Measurements from ENCODE around the gene NFIA. TPM values are rescaled to one million over a fixed set of nuclear protein-coding genes. Genes with fewer than 3 reads are reported as not detected.

Gene NFIA
- total and polyA plus RNA-seq, 9 of the 15 experiments (the other 6 are each of a cell fraction or from before 2014, with no cell fraction given): 5.3 to 24.9 (median 9.8) TPM

DNA sequence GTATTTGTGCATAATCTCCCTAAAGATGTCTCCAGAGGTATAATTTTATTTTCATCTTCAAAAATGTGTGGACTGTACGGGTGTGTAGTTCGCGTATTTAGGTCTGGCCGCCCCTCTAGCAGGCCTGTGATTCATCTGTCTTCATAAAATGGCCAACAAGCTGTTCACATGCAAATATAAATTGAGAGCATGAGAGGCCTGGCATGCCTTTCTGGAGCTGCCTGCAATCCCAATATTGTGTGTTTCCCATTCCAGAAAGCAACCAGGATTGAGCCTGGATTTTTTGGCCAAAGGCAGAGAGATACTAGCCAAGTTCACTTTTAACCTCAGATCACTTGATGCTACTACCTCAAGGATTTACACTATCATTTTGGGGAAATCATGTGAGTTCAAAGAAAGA, 197.2 kb downstream of the NFIA start:
- no peaks in the 10 kb centered on the region for H3K4me1 ChIP-seq (replicated peaks in 1 of 2; ENCODE audit: control insufficient read depth in 2 of 2, insufficient read depth in 2 of 2, low read length in 2 of 2)
- no peak overlapping the region for H3K27ac ChIP-seq (ENCODE audit: extremely low read depth, low read depth, low read length)
- ChIA-PET CTCF (ENCODE audit: low intra/inter-chr PET ratio) (no interaction called here), POLR2A (interaction anchor here (0.6 to 0.9 kb wide), 3 partner anchors 12 to 102 kb away, joined by 3 to 4 read pairs (median 3); no protein-coding TSS in a partner anchor)
- no peaks in the 10 kb centered on the region for H3K27me3 ChIP-seq (ENCODE audit: control insufficient read depth in 2 of 2, insufficient read depth in 2 of 2, low read length in 2 of 2)
- H3K4me3 ChIP-seq: no peak overlapping the region
- in situ Hi-C loops (cut with MboI): no loop called here
- no TSS peak for BruUV-seq (replicated peaks)
- DNase-seq (ENCODE audit: extremely low read depth in 1 of 4, low spot score in 3 of 4) (no peak), FAIRE-seq (no peak), ATAC-seq (no peak)
- WGBS (ENCODE audit: insufficient coverage, low coverage, missing lambda C conversion rate): 91% methylated on average over 4 of the region's 4 CpGs
- H3K9me1 ChIP-seq (ENCODE audit: control insufficient read depth, insufficient read depth, low read length): no peaks in the 10 kb centered on the region
- no peak overlapping the region for H3K4me2 ChIP-seq (ENCODE audit: insufficient read depth, low read length)
- peaks cover 8% of the 10 kb centered on the region; the same call in 1 of the 3 replicates for H3K36me3 ChIP-seq (ENCODE audit: control insufficient read depth, insufficient read depth, low read length)
- H2AFZ ChIP-seq (ENCODE audit: low read depth, low read length): no peak overlapping the region
- no peak overlapping the region for H3K9ac ChIP-seq (ENCODE audit: insufficient read depth in 1 of 2, low read depth in 2 of 2, low read length in 2 of 2)
- intact Hi-C loops (cut with micrococcal nuclease): no loop called here
- H3K9me3 ChIP-seq (replicated peaks; ENCODE audit: control insufficient read depth, insufficient read depth, low read depth, low read length): no peaks in the 10 kb centered on the region
- TF ChIP-seq, protein P1, sequence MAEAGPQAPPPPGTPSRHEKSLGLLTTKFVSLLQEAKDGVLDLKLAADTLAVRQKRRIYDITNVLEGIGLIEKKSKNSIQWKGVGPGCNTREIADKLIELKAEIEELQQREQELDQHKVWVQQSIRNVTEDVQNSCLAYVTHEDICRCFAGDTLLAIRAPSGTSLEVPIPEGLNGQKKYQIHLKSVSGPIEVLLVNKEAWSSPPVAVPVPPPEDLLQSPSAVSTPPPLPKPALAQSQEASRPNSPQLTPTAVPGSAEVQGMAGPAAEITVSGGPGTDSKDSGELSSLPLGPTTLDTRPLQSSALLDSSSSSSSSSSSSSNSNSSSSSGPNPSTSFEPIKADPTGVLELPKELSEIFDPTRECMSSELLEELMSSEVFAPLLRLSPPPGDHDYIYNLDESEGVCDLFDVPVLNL (CRISPR knock-in tag; IDR thresholded peaks at IDR 0.05; ENCODE audit: low read depth): no peak
- TF ChIP-seq CTBP1 (IDR thresholded peaks at IDR 0.05; ENCODE audit: borderline replicate concordance) (no peak), ZNF3 (CRISPR knock-in tag; IDR thresholded peaks at IDR 0.05) (no peak), NFRKB (IDR thresholded peaks at IDR 0.05; ENCODE audit: low read depth) (no peak)
- peaks cover 14% of the 10 kb centered on the region; the same call in 2 of the 3 replicates for H3K79me2 ChIP-seq (ENCODE audit: control insufficient read depth, insufficient read depth, low read length)
- no peaks in the 10 kb centered on the region for H4K20me1 ChIP-seq (replicated peaks; ENCODE audit: control insufficient read depth, insufficient read depth, low read length)

DNA sequence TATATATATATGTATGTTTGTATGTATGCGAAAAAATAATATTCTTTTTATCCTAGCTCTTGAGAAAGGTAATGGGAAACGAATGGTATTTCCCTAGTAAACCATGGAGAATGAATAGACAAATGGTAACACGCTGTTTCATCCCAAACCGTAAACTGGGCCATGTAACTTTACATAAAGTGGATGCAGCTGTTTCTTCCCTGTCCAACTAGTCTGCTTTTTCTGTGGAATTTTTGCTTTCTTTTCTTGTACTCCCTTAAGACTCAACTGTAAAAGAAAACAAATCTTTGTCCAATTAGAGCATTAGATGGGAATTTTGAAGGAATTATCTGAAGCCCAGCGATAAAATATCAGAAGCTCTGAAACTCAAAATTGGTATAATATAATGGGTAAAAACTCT, 198.1 kb downstream of the NFIA start:
- BruUV-seq (replicated peaks): no TSS peak
- H4K20me1 ChIP-seq (replicated peaks; ENCODE audit: control insufficient read depth, insufficient read depth, low read length): no peaks in the 10 kb centered on the region
- no peak overlapping the region for H3K9ac ChIP-seq (ENCODE audit: insufficient read depth in 1 of 2, low read depth in 2 of 2, low read length in 2 of 2)
- 98% methylated on average over 5 of the region's 5 CpGs for whole genome bisulfite sequencing (ENCODE audit: insufficient coverage, low coverage, missing lambda C conversion rate)
- H3K9me3 ChIP-seq (replicated peaks; ENCODE audit: control insufficient read depth, insufficient read depth, low read depth, low read length): no peaks in the 10 kb centered on the region
- no peak overlapping the region for H3K27ac ChIP-seq (ENCODE audit: extremely low read depth, low read depth, low read length)
- ATAC-seq (no peak), DNase-seq (ENCODE audit: extremely low read depth in 1 of 4, low spot score in 3 of 4) (no peak), FAIRE-seq (no peak)
- H3K27me3 ChIP-seq (ENCODE audit: control insufficient read depth in 2 of 2, insufficient read depth in 2 of 2, low read length in 2 of 2): no peaks in the 10 kb centered on the region
- POLR2A ChIA-PET: interaction anchor here (0.5 to 0.9 kb wide), 2 partner anchors 13 to 299 kb away, joined by 3 to 4 read pairs; no protein-coding TSS in a partner anchor
- H3K4me2 ChIP-seq (ENCODE audit: insufficient read depth, low read length): no peak overlapping the region
- intact Hi-C loops (cut with micrococcal nuclease): no loop called here
- no peaks in the 10 kb centered on the region for H3K4me1 ChIP-seq (replicated peaks in 1 of 2; ENCODE audit: control insufficient read depth in 2 of 2, insufficient read depth in 2 of 2, low read length in 2 of 2)
- H3K79me2 ChIP-seq (ENCODE audit: control insufficient read depth, insufficient read depth, low read length): peaks cover 6% of the 10 kb centered on the region; the same call in 1 of the 3 replicates
- no peaks in the 10 kb centered on the region for H3K9me1 ChIP-seq (ENCODE audit: control insufficient read depth, insufficient read depth, low read length)
- no peak overlapping the region for H3K4me3 ChIP-seq
- in situ Hi-C loops (cut with MboI): no loop called here
- H2AFZ ChIP-seq (ENCODE audit: low read depth, low read length): no peak overlapping the region
- H3K36me3 ChIP-seq (ENCODE audit: control insufficient read depth, insufficient read depth, low read length): peaks cover 8% of the 10 kb centered on the region; the same call in 1 of the 3 replicates
- CTCF ChIA-PET (ENCODE audit: low intra/inter-chr PET ratio): interaction anchor here (0.6 kb wide), 1 partner anchor 508 kb away, joined by 3 read pairs; no protein-coding TSS in a partner anchor
- TF ChIP-seq, protein P2, sequence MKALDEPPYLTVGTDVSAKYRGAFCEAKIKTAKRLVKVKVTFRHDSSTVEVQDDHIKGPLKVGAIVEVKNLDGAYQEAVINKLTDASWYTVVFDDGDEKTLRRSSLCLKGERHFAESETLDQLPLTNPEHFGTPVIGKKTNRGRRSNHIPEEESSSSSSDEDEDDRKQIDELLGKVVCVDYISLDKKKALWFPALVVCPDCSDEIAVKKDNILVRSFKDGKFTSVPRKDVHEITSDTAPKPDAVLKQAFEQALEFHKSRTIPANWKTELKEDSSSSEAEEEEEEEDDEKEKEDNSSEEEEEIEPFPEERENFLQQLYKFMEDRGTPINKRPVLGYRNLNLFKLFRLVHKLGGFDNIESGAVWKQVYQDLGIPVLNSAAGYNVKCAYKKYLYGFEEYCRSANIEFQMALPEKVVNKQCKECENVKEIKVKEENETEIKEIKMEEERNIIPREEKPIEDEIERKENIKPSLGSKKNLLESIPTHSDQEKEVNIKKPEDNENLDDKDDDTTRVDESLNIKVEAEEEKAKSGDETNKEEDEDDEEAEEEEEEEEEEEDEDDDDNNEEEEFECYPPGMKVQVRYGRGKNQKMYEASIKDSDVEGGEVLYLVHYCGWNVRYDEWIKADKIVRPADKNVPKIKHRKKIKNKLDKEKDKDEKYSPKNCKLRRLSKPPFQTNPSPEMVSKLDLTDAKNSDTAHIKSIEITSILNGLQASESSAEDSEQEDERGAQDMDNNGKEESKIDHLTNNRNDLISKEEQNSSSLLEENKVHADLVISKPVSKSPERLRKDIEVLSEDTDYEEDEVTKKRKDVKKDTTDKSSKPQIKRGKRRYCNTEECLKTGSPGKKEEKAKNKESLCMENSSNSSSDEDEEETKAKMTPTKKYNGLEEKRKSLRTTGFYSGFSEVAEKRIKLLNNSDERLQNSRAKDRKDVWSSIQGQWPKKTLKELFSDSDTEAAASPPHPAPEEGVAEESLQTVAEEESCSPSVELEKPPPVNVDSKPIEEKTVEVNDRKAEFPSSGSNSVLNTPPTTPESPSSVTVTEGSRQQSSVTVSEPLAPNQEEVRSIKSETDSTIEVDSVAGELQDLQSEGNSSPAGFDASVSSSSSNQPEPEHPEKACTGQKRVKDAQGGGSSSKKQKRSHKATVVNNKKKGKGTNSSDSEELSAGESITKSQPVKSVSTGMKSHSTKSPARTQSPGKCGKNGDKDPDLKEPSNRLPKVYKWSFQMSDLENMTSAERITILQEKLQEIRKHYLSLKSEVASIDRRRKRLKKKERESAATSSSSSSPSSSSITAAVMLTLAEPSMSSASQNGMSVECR (CRISPR knock-in tag; IDR thresholded peaks at IDR 0.05): no peak
- no peak for TF ChIP-seq ZNF143 (CRISPR knock-in tag; IDR thresholded peaks at IDR 0.05)
- no peak for TF ChIP-seq NELFE (IDR thresholded peaks at IDR 0.05; ENCODE audit: insufficient read depth, insufficient read length)
- no peak for TF ChIP-seq SP2 (IDR thresholded peaks at IDR 0.05; ENCODE audit: extremely low read depth, low read depth, low read length, poor library complexity, severe bottlenecking)
- TF ChIP-seq TCFL5 (CRISPR knock-in tag; conservative IDR thresholded peaks at IDR 0.05): no peak
- no peak for TF ChIP-seq ZNF316 (IDR thresholded peaks at IDR 0.05)
- no peak for TF ChIP-seq JUNB (CRISPR knock-in tag; conservative IDR thresholded peaks at IDR 0.05)
- no peak for TF ChIP-seq MXI1 (IDR thresholded peaks at IDR 0.05; ENCODE audit: low read depth, low read length)
